Ovary (tissue), 9 donors: ENCODE measurements around the gene CEP68. TPM values are rescaled to one million over a fixed set of nuclear protein-coding genes. Genes with fewer than 3 reads are reported as not detected.

Source experiments
- DNase-seq, 5 donors: peaks; one replicate each; pipeline ENCODE4 v3.0.0-alpha.2; 2019 to 2020
- H3K27ac ChIP-seq, 2 donors: fragments of 200-600 bp; one replicate each; pipeline versions ENCODE4 v1.5.1 to v1.8.0; 2019 to 2022
- H3K27me3 ChIP-seq: fragments of 200-600 bp; one replicate; pipeline ENCODE4 v1.8.0; 2022
- H3K36me3 ChIP-seq: fragments of 200-600 bp; sonication (generic); one replicate; pipeline ENCODE4 v1.5.1; 2019
- H3K4me1 ChIP-seq: one replicate; pipeline ENCODE4 v1.8.1; 2013; ENCODE audit warnings: mild to moderate bottlenecking, moderate library complexity; ENCODE audit not compliant: insufficient read depth
- H3K4me3 ChIP-seq: fragments of 200-600 bp; sonication (generic); one replicate; pipeline ENCODE4 v1.5.1; 2017
- H3K9me3 ChIP-seq, 2 donors: fragments of 200-600 bp in 1 of 2; sonication (generic) in 1 of 2; one replicate each; pipeline versions ENCODE4 v1.5.1 to v1.8.1; 2013 to 2019; ENCODE audit warnings: mild to moderate bottlenecking in 1 of 2, moderate library complexity in 1 of 2
- EP300 ChIP-seq: sonication (generic); formaldehyde crosslinking; IDR thresholded peaks from one replicate; pipeline ENCODE4 v1.6.1; 2017; ENCODE audit warnings: antibody characterized with exemption
- POLR2A ChIP-seq: fragments of 450-650 bp; IDR thresholded peaks from one replicate; pipeline ENCODE4 v1.6.1; 2017; ENCODE audit warnings: antibody characterized with exemption, mild to moderate bottlenecking, moderate library complexity
- WGBS, 3 donors: extraction: QIAGEN DNeasy Blood & Tissue Kit in 1 of 3; methylation state at CpG; one replicate each; pipeline versions ENCODE4 v1.1.5 to v1.1.7; 2013 to 2017; 5-methylcytosine and 5-hydroxymethylcytosine counted together
- intact Hi-C, 4 donors: fragments of 100-400 bp; cut with DNase I; formaldehyde crosslinking; loops; one replicate each; pipeline versions ENCODE4 v1.11.0 to v1.15.1; 2022 to 2023
- polyA plus RNA-seq, 2 donors: library from polyadenylated mRNA; stranded (reverse); fragments of 200-250 nt in 1 of 2; fragments of 350-450 nt in 1 of 2; fragmentation: Illumina TruSeq in 1 of 2; extraction: RNeasy Lipid Tissue Mini Kit (QIAGEN cat#74804) in 1 of 2; gene quantifications; one replicate each; pipeline ENCODE4 v1.2.3, GENCODE V29; 2013 to 2014
- total RNA-seq, 7 donors: library from RNA; depleted of rRNA in 2 of 7; stranded (reverse); fragments of >200 nt in 2 of 7; fragmentation: NEBNext Ultra II Directional in 3 of 7; extraction: Animal tissue kit (Norgen Biotek cat#: 25700) in 3 of 7; gene quantifications; one replicate each; pipeline versions ENCODE4 v1.1.0 to v1.2.4, GENCODE V29; 2016 to 2023
- TF ChIP-seq, protein P1 (sequence below), 3 donors: fragments of 450-650 bp in 2 of 3; fragments of 200-600 bp in 1 of 3; IDR thresholded peaks; one replicate each; pipeline versions ENCODE4 v1.5.1 to v1.8.0; 2016 to 2022; ENCODE audit warnings: antibody characterized with exemption in 3 of 3, mild to moderate bottlenecking in 1 of 3
- donor health status: DM: no; HTN: no; CAD: no; lungs with moderate emphysema.
- donor health status: DM: no; HTN: no; CAD: no.
- donor health status: Bipolar disorder and iron deficiency.
- donor health status: DM: yes; HTN: yes; CAD: no.
- donor health status: DM: no; HTN: no; CAD: no.
- donor health status: DM: yes; HTN: yes; CAD: no.

CEP68 gene
- total and polyA plus RNA-seq, 9 donors = 13.7 to 31.6 (median 28.0) TPM

GRCh38 chr2:65079017-65079416 is 22.8 kb downstream of the CEP68 start:
- no peak for DNase-seq
- intact Hi-C loops = loop anchor here in 2 of 4 donors (10.0 kb wide), 2 partner anchors 46 to 106 kb away; no protein-coding TSS in a partner anchor
- TF ChIP-seq EP300 = no peak
- TF ChIP-seq POLR2A = no peak
- Histone ChIP-seq H3K36me3 (no peaks in the 10 kb centered on the region), H3K4me3 (no peak overlapping the region), H3K9me3 (no peaks in the 10 kb centered on the region), H3K27me3 (no peaks in the 10 kb centered on the region), H3K27ac (no peak overlapping the region), H3K4me1 (peaks cover 20% of the 10 kb centered on the region)
- WGBS, 3 donors = 91 to 95% (median 93%) methylated on average over 6 of the region's 6 CpGs

DNA sequence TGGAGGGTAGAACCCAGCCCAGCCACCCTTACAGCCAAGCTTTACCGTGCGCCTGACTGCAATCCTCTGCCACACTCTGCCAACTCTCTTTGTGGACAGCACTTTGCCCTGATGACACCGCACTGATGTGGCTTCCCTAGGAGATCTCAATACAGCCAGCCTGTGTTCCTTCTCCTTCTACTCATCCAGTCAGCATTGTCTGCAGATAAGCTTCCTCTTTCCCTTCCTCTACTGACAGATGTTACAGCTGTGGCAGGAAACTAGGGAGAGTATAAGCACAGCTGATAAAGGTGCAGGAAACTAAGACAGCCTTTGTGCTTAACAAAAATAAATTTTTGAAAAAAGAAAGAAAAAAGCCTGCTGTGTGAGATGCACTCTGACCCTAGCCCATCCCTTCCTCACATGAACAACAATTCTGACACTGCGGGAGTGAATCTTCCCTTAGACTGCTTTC is 25.0 kb downstream of the CEP68 start:
- H3K27ac ChIP-seq = peak overlapping the region in 1 of 2 donors; percentile 43
- 18 to 44% (median 35%) methylated on average over 4 of the region's 4 CpGs for WGBS, 3 donors
- no peaks in the 10 kb centered on the region for H3K9me3 ChIP-seq
- no peak for TF ChIP-seq EP300
- no peak for TF ChIP-seq POLR2A
- TF ChIP-seq, protein P1, sequence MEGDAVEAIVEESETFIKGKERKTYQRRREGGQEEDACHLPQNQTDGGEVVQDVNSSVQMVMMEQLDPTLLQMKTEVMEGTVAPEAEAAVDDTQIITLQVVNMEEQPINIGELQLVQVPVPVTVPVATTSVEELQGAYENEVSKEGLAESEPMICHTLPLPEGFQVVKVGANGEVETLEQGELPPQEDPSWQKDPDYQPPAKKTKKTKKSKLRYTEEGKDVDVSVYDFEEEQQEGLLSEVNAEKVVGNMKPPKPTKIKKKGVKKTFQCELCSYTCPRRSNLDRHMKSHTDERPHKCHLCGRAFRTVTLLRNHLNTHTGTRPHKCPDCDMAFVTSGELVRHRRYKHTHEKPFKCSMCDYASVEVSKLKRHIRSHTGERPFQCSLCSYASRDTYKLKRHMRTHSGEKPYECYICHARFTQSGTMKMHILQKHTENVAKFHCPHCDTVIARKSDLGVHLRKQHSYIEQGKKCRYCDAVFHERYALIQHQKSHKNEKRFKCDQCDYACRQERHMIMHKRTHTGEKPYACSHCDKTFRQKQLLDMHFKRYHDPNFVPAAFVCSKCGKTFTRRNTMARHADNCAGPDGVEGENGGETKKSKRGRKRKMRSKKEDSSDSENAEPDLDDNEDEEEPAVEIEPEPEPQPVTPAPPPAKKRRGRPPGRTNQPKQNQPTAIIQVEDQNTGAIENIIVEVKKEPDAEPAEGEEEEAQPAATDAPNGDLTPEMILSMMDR (IDR thresholded peaks at IDR 0.05) = no peak
- DNase-seq = no peak
- no peaks in the 10 kb centered on the region for H3K36me3 ChIP-seq
- no peaks in the 10 kb centered on the region for H3K27me3 ChIP-seq
- intact Hi-C loops = loop anchor here in 1 of 4 donors (5.0 kb wide), 1 partner anchor 36 kb away; no protein-coding TSS in a partner anchor
- H3K4me1 ChIP-seq = peaks cover 15% of the 10 kb centered on the region
- no peak overlapping the region for H3K4me3 ChIP-seq

GRCh38 chr2:65085148-65085547 is 28.9 kb downstream of the CEP68 start:
- no peak overlapping the region for H3K4me3 ChIP-seq
- WGBS, 3 donors = 91 to 96% (median 95%) methylated on average over 3 of the region's 3 CpGs
- no peaks in the 10 kb centered on the region for H3K36me3 ChIP-seq
- no peaks in the 10 kb centered on the region for H3K27me3 ChIP-seq
- DNase-seq = no peak
- H3K27ac ChIP-seq = no peak overlapping the region
- peaks cover 18% of the 10 kb centered on the region for H3K4me1 ChIP-seq
- no peaks in the 10 kb centered on the region for H3K9me3 ChIP-seq
- intact Hi-C loops = no loop called here
- TF ChIP-seq, protein P1 (IDR thresholded peaks at IDR 0.05) = no peak
- TF ChIP-seq POLR2A = no peak
- no peak for TF ChIP-seq EP300

DNA sequence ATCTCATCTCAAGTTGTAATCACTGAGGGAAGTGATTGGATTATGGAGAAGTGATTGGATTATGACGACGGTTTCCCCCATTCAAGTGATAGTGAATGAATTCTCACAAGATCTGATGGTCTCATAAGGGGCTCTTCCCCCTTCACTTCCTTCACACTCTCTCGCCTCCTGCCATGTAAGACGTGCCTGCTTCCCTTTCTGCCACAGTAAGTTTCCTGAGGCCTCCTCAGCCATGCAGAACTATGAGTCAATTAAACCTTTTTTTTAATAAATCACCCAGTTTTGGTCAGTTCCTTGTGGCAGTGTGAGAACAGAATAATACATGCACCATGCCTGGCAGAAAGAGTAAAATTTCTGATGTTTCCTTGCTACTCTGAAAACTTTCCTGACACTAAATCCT is 36.6 kb downstream of the CEP68 start:
- no peak for TF ChIP-seq POLR2A
- TF ChIP-seq EP300 = no peak
- TF ChIP-seq, protein P1 (IDR thresholded peaks at IDR 0.05) = no peak
- intact Hi-C loops = no loop called here
- no peaks in the 10 kb centered on the region for H3K27me3 ChIP-seq
- peaks cover 4% of the 10 kb centered on the region for H3K4me1 ChIP-seq
- no peak overlapping the region for H3K27ac ChIP-seq
- H3K9me3 ChIP-seq = no peaks in the 10 kb centered on the region
- DNase-seq = no peak
- H3K36me3 ChIP-seq = no peaks in the 10 kb centered on the region
- 93 to 96% (median 94%) methylated on average over 4 of the region's 4 CpGs for WGBS, 3 donors
- no peak overlapping the region for H3K4me3 ChIP-seq

DNA sequence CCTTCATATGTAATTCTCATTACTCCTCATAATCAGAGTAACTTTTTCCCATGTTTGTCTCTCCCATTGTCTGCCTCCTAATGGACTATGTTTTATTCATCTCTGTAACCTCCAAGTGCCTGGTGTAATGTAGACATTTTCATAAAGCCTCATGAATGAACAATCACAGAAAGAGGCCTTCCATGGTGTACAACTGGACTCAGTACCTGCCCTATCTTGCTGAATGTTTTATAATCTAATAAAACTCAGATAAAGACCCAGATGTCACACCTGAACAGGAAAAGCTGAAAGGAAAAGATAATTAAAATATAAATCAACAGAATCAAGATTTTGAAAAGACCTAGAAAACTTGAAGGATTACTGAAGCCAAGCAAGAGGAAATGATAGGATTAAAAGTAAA is 37.0 kb downstream of the CEP68 start:
- Histone ChIP-seq H3K36me3 (no peaks in the 10 kb centered on the region), H3K27me3 (no peaks in the 10 kb centered on the region), H3K4me3 (no peak overlapping the region), H3K27ac (no peak overlapping the region), H3K9me3 (no peaks in the 10 kb centered on the region), H3K4me1 (peaks cover 4% of the 10 kb centered on the region)
- DNase-seq = no peak
- no peak for TF ChIP-seq EP300
- TF ChIP-seq POLR2A = no peak
- TF ChIP-seq, protein P1 (IDR thresholded peaks at IDR 0.05) = no peak
- intact Hi-C loops = no loop called here
